Measurements from ENCODE around the gene NTM. TPM values are rescaled to one million over a fixed set of nuclear protein-coding genes. Genes with fewer than 3 reads are reported as not detected.

NTM gene
- total RNA-seq, 1 donor from 2014 or later, result 9.9 TPM

DNA sequence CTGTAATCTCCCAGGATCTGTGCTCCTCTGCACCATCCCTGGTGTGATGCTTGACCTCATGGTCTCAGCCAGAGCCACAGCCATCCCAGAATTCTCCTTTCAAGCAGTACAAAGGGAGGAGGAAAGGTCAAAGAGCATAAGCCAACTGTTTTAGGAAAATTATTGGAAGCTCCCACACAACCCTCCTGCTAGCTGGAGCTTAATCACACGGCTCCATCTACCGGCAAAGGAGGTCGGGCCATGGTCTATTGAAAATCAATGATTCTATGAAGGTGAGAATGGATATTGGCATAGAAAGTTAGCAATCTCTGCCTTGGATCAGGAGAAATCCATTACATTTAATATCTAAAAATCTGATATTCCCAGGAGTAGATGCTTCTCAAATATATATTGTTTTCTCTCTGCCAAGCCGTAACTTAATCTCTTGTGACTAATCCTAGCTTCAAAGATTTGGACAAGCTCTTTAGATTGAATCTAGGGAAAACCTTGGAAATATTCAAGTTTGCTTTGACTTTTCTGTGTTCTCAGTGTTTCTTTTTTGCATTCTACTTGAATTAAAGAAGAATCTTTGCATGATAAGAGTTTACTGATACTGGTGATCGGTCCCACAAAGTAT is 259.6 kb downstream of the NTM start:
- Histone ChIP-seq H3K36me3 (ENCODE audit: control insufficient read depth in 3 of 3, insufficient read depth in 3 of 3, low read length in 3 of 3) (no peaks in the 10 kb centered on the region), H3K27ac (ENCODE audit: low read depth, low read length) (no peak overlapping the region), H3K9ac (ENCODE audit: low read depth in 1 of 3, low read length in 3 of 3) (no peak overlapping the region), H3K9me3 (ENCODE audit: control insufficient read depth in 3 of 3, low read length in 3 of 3) (peaks cover 0 to 3% (median 0%) of the 10 kb centered on the region in 3 donors), H3K4me1 (ENCODE audit: control insufficient read depth in 3 of 3, insufficient read depth in 3 of 3, low read length in 3 of 3) (no peaks in the 10 kb centered on the region), H3K4me3 (ENCODE audit: low read length in 3 of 3) (no peak overlapping the region), H3K27me3 (ENCODE audit: control insufficient read depth in 3 of 3, insufficient read depth in 3 of 3, low read length in 3 of 3) (peaks cover 0 to 2% (median 0%) of the 10 kb centered on the region in 3 donors)

DNA sequence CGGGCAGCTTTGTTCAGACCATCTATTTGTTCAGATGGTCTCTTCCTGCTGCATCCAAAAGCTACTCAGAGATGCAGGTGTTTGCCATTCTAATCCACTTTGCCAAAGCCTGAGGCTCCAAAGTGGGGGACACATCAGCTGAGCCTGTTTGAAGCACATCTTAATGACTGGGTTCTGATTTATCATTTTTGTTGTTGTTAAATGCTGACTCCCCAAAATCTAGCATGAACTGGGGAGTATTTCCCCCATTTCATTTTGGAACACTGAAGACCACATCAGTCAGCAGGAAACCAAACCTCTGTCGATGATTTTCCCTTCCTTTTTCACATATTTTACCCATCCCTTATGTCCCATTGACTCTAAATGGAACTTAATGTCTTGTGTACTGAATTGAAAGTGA is 262.6 kb downstream of the NTM start:
- H3K9me3 ChIP-seq (ENCODE audit: control insufficient read depth in 3 of 3, low read length in 3 of 3), result peaks cover 0 to 3% (median 0%) of the 10 kb centered on the region in 3 donors
- H3K4me3 ChIP-seq (ENCODE audit: low read length in 3 of 3), result no peak overlapping the region
- no peaks in the 10 kb centered on the region for H3K36me3 ChIP-seq (ENCODE audit: control insufficient read depth in 3 of 3, insufficient read depth in 3 of 3, low read length in 3 of 3)
- no peak overlapping the region for H3K9ac ChIP-seq (ENCODE audit: low read depth in 1 of 3, low read length in 3 of 3)
- H3K4me1 ChIP-seq (ENCODE audit: control insufficient read depth in 3 of 3, insufficient read depth in 3 of 3, low read length in 3 of 3), result no peaks in the 10 kb centered on the region
- no peak overlapping the region for H3K27ac ChIP-seq (ENCODE audit: low read depth, low read length)
- peaks cover 0 to 2% (median 0%) of the 10 kb centered on the region in 3 donors for H3K27me3 ChIP-seq (ENCODE audit: control insufficient read depth in 3 of 3, insufficient read depth in 3 of 3, low read length in 3 of 3)

GRCh38 chr11:131633921-131634715 is 263.7 kb downstream of the NTM start:
- peaks cover 0 to 3% (median 0%) of the 10 kb centered on the region in 3 donors for H3K9me3 ChIP-seq (ENCODE audit: control insufficient read depth in 3 of 3, low read length in 3 of 3)

GRCh38 chr11:131637469-131638175 is 267.2 kb downstream of the NTM start:
- peaks cover 0 to 2% (median 0%) of the 10 kb centered on the region in 3 donors for H3K27me3 ChIP-seq (ENCODE audit: control insufficient read depth in 3 of 3, insufficient read depth in 3 of 3, low read length in 3 of 3)
- peaks cover 0 to 3% (median 0%) of the 10 kb centered on the region in 3 donors for H3K9me3 ChIP-seq (ENCODE audit: control insufficient read depth in 3 of 3, low read length in 3 of 3)
- H3K27ac ChIP-seq (ENCODE audit: low read depth, low read length), result no peak overlapping the region
- no peaks in the 10 kb centered on the region for H3K4me1 ChIP-seq (ENCODE audit: control insufficient read depth in 3 of 3, insufficient read depth in 3 of 3, low read length in 3 of 3)
- no peaks in the 10 kb centered on the region for H3K36me3 ChIP-seq (ENCODE audit: control insufficient read depth in 3 of 3, insufficient read depth in 3 of 3, low read length in 3 of 3)
- H3K9ac ChIP-seq (ENCODE audit: low read depth in 1 of 3, low read length in 3 of 3), result no peak overlapping the region
- no peak overlapping the region for H3K4me3 ChIP-seq (ENCODE audit: low read length in 3 of 3)

More at GRCh38 chr11:131633921-131634715, 263.7 kb downstream of the NTM start:
- no peaks in the 10 kb centered on the region for H3K4me1 ChIP-seq (ENCODE audit: control insufficient read depth in 3 of 3, insufficient read depth in 3 of 3, low read length in 3 of 3)
- no peak overlapping the region for H3K9ac ChIP-seq (ENCODE audit: low read depth in 1 of 3, low read length in 3 of 3)
- no peaks in the 10 kb centered on the region for H3K36me3 ChIP-seq (ENCODE audit: control insufficient read depth in 3 of 3, insufficient read depth in 3 of 3, low read length in 3 of 3)
- H3K27me3 ChIP-seq (ENCODE audit: control insufficient read depth in 3 of 3, insufficient read depth in 3 of 3, low read length in 3 of 3), result peaks cover 0 to 2% (median 0%) of the 10 kb centered on the region in 3 donors
- H3K27ac ChIP-seq (ENCODE audit: low read depth, low read length), result no peak overlapping the region
- H3K4me3 ChIP-seq (ENCODE audit: low read length in 3 of 3), result no peak overlapping the region

DNA sequence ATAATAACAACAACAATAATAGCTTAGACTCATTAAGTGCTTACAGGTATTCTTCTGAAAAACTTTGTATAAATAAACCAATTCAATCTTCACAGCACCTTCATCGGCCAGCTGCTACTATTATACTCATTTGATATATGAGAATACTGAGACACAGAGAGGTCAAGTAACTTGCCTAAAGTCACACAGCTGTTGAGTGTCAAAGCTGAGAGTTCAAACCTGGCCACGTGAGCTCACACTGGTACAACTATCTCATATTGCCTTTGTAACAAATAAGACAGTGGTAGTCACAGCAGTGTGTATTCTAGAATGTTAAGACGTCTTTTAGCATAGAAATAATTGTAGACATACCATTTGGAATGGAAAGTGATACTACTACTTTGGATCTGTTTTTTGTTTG is 268.5 kb downstream of the NTM start:
- H3K27me3 ChIP-seq (ENCODE audit: control insufficient read depth in 3 of 3, insufficient read depth in 3 of 3, low read length in 3 of 3), result no peaks in the 10 kb centered on the region

DNA sequence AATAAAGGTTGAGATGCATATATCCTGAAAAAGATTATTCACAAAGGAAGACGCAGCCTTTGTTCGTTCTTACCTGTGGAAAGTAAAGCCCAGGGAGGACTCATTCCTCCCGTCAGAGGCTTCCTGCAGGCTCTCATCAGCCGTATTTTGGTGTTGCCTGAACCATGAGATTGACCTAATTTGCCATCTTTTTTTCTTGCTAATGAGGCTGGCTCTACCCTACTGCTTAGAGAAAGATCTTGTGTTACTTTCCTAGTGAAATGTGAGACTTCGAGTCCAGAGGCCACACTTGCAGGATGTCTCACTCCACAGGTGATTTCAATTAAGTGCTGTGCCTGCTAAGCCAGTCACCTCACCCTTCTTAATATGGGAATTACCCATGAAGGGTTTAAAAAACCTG is 269.9 kb downstream of the NTM start:
- H3K27ac ChIP-seq (ENCODE audit: low read depth, low read length), result no peak overlapping the region
- H3K36me3 ChIP-seq (ENCODE audit: control insufficient read depth in 3 of 3, insufficient read depth in 3 of 3, low read length in 3 of 3), result no peaks in the 10 kb centered on the region
- H3K27me3 ChIP-seq (ENCODE audit: control insufficient read depth in 3 of 3, insufficient read depth in 3 of 3, low read length in 3 of 3), result no peaks in the 10 kb centered on the region
- no peak overlapping the region for H3K4me3 ChIP-seq (ENCODE audit: low read length in 3 of 3)
- no peaks in the 10 kb centered on the region for H3K9me3 ChIP-seq (ENCODE audit: control insufficient read depth in 3 of 3, low read length in 3 of 3)
- no peaks in the 10 kb centered on the region for H3K4me1 ChIP-seq (ENCODE audit: control insufficient read depth in 3 of 3, insufficient read depth in 3 of 3, low read length in 3 of 3)
- H3K9ac ChIP-seq (ENCODE audit: low read depth in 1 of 3, low read length in 3 of 3), result no peak overlapping the region

More for the DNA sequence above, 268.5 kb downstream of the NTM start:
- Histone ChIP-seq H3K27ac (ENCODE audit: low read depth, low read length) (no peak overlapping the region), H3K4me1 (ENCODE audit: control insufficient read depth in 3 of 3, insufficient read depth in 3 of 3, low read length in 3 of 3) (no peaks in the 10 kb centered on the region), H3K9me3 (ENCODE audit: control insufficient read depth in 3 of 3, low read length in 3 of 3) (no peaks in the 10 kb centered on the region), H3K4me3 (ENCODE audit: low read length in 3 of 3) (no peak overlapping the region), H3K36me3 (ENCODE audit: control insufficient read depth in 3 of 3, insufficient read depth in 3 of 3, low read length in 3 of 3) (no peaks in the 10 kb centered on the region), H3K9ac (ENCODE audit: low read depth in 1 of 3, low read length in 3 of 3) (no peak overlapping the region)

DNA sequence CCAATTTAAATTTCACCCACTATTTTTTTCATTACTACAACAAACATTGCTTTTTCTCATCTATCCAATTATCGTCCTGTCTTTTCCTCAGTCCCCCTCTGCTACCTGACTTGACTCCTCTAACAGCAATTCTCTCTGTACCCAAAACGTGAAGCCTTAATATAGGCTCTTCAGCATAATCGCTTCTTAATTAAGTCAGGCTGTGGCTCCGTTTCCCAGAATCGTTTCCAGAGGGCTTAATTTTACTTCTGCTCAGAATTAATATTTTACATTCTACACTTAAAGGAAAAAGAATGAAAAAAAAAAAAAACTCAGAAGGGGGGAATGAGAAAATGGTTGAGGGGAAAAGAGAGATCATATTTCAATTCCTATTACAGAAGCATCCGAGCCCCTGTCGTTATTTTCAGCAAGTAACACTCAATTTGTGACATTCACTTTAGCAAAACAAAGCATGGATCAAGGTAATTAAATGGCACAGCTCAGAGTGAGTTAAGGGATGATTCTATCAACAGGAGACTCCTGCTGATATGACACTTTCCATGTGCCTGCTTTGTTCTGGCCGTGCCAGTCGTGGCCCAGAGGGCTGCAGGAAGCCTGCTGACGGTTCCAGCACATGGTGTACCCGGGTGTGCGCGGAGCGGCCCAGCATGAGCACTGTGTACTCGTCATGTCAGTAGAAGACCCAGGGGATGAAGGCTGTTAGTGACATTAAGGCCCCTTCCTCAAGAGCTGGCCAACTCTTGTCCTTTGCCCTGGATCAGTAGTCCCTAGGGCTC is 272.5 kb downstream of the NTM start:
- Histone ChIP-seq H3K9ac (ENCODE audit: low read depth in 1 of 3, low read length in 3 of 3) (no peak overlapping the region), H3K36me3 (ENCODE audit: control insufficient read depth in 3 of 3, insufficient read depth in 3 of 3, low read length in 3 of 3) (no peaks in the 10 kb centered on the region), H3K27ac (ENCODE audit: low read depth, low read length) (no peak overlapping the region), H3K9me3 (ENCODE audit: control insufficient read depth in 3 of 3, low read length in 3 of 3) (no peaks in the 10 kb centered on the region), H3K4me3 (ENCODE audit: low read length in 3 of 3) (no peak overlapping the region), H3K27me3 (ENCODE audit: control insufficient read depth in 3 of 3, insufficient read depth in 3 of 3, low read length in 3 of 3) (no peaks in the 10 kb centered on the region), H3K4me1 (ENCODE audit: control insufficient read depth in 3 of 3, insufficient read depth in 3 of 3, low read length in 3 of 3) (no peaks in the 10 kb centered on the region)

DNA sequence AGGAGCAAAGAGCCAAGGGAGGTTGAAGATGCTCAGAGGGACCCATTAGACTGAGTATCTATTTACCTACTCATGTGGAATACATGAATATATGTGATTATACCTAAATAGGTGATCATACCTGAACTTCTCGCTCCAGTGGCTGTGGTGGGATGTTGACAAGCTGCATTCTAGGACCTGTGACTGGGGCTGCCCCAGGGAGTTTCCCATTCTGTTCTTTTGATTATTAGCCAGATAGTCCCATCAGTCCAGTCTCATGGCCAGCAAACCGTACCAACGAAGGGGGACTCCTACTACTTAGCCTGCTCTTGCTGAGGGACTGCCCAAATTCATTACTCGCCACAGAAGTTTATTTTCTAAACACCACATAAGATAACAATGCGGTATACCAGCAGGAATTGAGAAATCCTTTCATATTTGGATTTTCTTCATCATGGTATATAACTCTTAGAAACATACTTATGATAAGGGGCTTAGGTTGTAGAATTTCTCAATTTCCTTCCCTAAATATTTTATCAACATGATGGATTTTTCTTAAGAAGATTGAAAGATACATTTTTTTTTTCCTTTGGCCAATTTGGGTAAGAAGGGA is 273.9 kb downstream of the NTM start:
- no peaks in the 10 kb centered on the region for H3K27me3 ChIP-seq (ENCODE audit: control insufficient read depth in 3 of 3, insufficient read depth in 3 of 3, low read length in 3 of 3)
- H3K4me3 ChIP-seq (ENCODE audit: low read length in 3 of 3), result no peak overlapping the region
- H3K27ac ChIP-seq (ENCODE audit: low read depth, low read length), result no peak overlapping the region
- no peaks in the 10 kb centered on the region for H3K36me3 ChIP-seq (ENCODE audit: control insufficient read depth in 3 of 3, insufficient read depth in 3 of 3, low read length in 3 of 3)
- H3K9me3 ChIP-seq (ENCODE audit: control insufficient read depth in 3 of 3, low read length in 3 of 3), result no peaks in the 10 kb centered on the region
- no peaks in the 10 kb centered on the region for H3K4me1 ChIP-seq (ENCODE audit: control insufficient read depth in 3 of 3, insufficient read depth in 3 of 3, low read length in 3 of 3)
- no peak overlapping the region for H3K9ac ChIP-seq (ENCODE audit: low read depth in 1 of 3, low read length in 3 of 3)

- Histone ChIP-seq H3K9ac (ENCODE audit: low read depth in 1 of 3, low read length in 3 of 3) (no peak overlapping the region), H3K4me3 (ENCODE audit: low read length in 3 of 3) (no peak overlapping the region), H3K9me3 (ENCODE audit: control insufficient read depth in 3 of 3, low read length in 3 of 3) (no peaks in the 10 kb centered on the region), H3K4me1 (ENCODE audit: control insufficient read depth in 3 of 3, insufficient read depth in 3 of 3, low read length in 3 of 3) (no peaks in the 10 kb centered on the region), H3K36me3 (ENCODE audit: control insufficient read depth in 3 of 3, insufficient read depth in 3 of 3, low read length in 3 of 3) (no peaks in the 10 kb centered on the region), H3K27ac (ENCODE audit: low read depth, low read length) (no peak overlapping the region), H3K27me3 (ENCODE audit: control insufficient read depth in 3 of 3, insufficient read depth in 3 of 3, low read length in 3 of 3) (no peaks in the 10 kb centered on the region)
Measured at GRCh38 chr11:131645237-131645636, 274.8 kb downstream of the NTM start.
